H1 (cell line): ENCODE data around the gene PLA2G4D. TPM values are rescaled to one million over a fixed set of nuclear protein-coding genes. Genes with fewer than 3 reads are reported as not detected.

ENCODE experiments used
- CTCF ChIA-PET: fragments of 300-600 bp; sonication (Branson Sonifier 250); formaldehyde crosslinking; loops from one replicate; lab custom pipeline; 2021; ENCODE audit not compliant: partially characterized antibody; lab: Charles Lee
- POLR2A ChIA-PET: fragments of 300-600 bp; sonication (Branson Sonifier 250); formaldehyde crosslinking; loops from one replicate; lab custom pipeline; 2021; ENCODE audit warnings: inconsistent platforms; ENCODE audit not compliant: partially characterized antibody; lab: Charles Lee
- DNase-seq, 2 experiments: peaks; one replicate each; pipeline versions ENCODE4 v3.0.0 to v3.0.0-alpha.2; 2010 to 2022; ENCODE audit warnings: low spot score in 2 of 2, low read depth in 1 of 2, mixed read lengths in 1 of 2
- FAIRE-seq: peaks from 2 replicates; lab custom pipeline; 2011; peaks lifted over from hg19 to GRCh38; lab: Jason Lieb, UNC
- H2AFZ ChIP-seq: 2 replicates; pipeline ENCODE4 v1.8.1; 2012; ENCODE audit warnings: low read length, inconsistent platforms
- H2AK5ac ChIP-seq: 2 replicates; pipeline ENCODE4 v1.6.1; 2013; ENCODE audit warnings: low read depth, low read length
- H2BK120ac ChIP-seq: replicated peaks from 2 replicates; pipeline ENCODE3; 2013; ENCODE audit warnings: low read depth, low read length, inconsistent platforms
- H2BK12ac ChIP-seq: 2 replicates; pipeline ENCODE4 v1.6.1; 2013; ENCODE audit warnings: low read depth, low read length
- H2BK15ac ChIP-seq: 2 replicates; pipeline ENCODE4 v1.6.1; 2013; ENCODE audit warnings: low read length
- H2BK20ac ChIP-seq: 2 replicates; pipeline ENCODE4 v1.6.1; 2013; ENCODE audit warnings: low read length
- H2BK5ac ChIP-seq: 2 replicates; pipeline ENCODE4 v1.6.1; 2013; ENCODE audit warnings: low read depth, low read length
- H3K14ac ChIP-seq: 2 replicates; pipeline ENCODE4 v1.6.1; 2013; ENCODE audit warnings: inconsistent platforms; ENCODE audit not compliant: insufficient read length
- H3K18ac ChIP-seq: 2 replicates; pipeline ENCODE4 v1.6.1; 2013; ENCODE audit warnings: low read length; ENCODE audit errors: extremely low read depth
- H3K23ac ChIP-seq: 2 replicates; pipeline ENCODE4 v1.6.1; 2013; ENCODE audit warnings: inconsistent platforms; ENCODE audit not compliant: insufficient read length
- H3K23me2 ChIP-seq: 2 replicates; pipeline ENCODE4 v1.6.1; 2013; ENCODE audit warnings: low read depth, low read length
- H3K27ac ChIP-seq: 2 replicates; pipeline ENCODE4 v1.6.1; 2011; ENCODE audit warnings: low read depth, low read length, inconsistent platforms
- H3K27me3 ChIP-seq, 4 experiments: replicated peaks in 1 of 4; 1 replicate in 1 of 4; 2 replicates in 3 of 4; pipeline versions ENCODE4 v1.6.1 to v1.8.1; 2011 to 2013; ENCODE audit warnings: low read length in 3 of 4, mild to moderate bottlenecking in 3 of 4, inconsistent platforms in 2 of 4, mixed read lengths in 2 of 4, moderate library complexity in 1 of 4; ENCODE audit not compliant: control insufficient read depth in 3 of 4, insufficient read depth in 3 of 4; ENCODE audit errors: extremely low read depth in 1 of 4
- H3K36me3 ChIP-seq, 4 experiments: 2 replicates each; pipeline versions ENCODE4 v1.6.1 to v1.8.1; 2011 to 2013; ENCODE audit warnings: mild to moderate bottlenecking in 4 of 4, low read length in 3 of 4, moderate library complexity in 2 of 4, control low read depth in 1 of 4, inconsistent platforms in 1 of 4; ENCODE audit not compliant: insufficient read depth in 4 of 4, control insufficient read depth in 2 of 4
- H3K4ac ChIP-seq: replicated peaks from 2 replicates; pipeline ENCODE3; 2013; ENCODE audit warnings: low read length, low read depth, mixed read lengths, inconsistent platforms; ENCODE audit not compliant: insufficient read length
- H3K4me1 ChIP-seq, 4 experiments: replicated peaks in 1 of 4; 1 replicate in 1 of 4; 2 replicates in 3 of 4; pipeline versions ENCODE4 v1.6.1 to v1.8.1; 2011 to 2013; ENCODE audit warnings: low read length in 3 of 4, inconsistent platforms in 2 of 4, mixed read lengths in 1 of 4; ENCODE audit not compliant: insufficient read depth in 4 of 4, control insufficient read depth in 3 of 4
- H3K4me2 ChIP-seq, 2 experiments: 2 replicates each; pipeline versions ENCODE4 v1.6.1 to v1.8.1; 2011 to 2013; ENCODE audit warnings: low read depth in 2 of 2, low read length in 2 of 2, control low read depth in 1 of 2, inconsistent platforms in 1 of 2, mild to moderate bottlenecking in 1 of 2; ENCODE audit not compliant: insufficient read depth in 1 of 2
- H3K4me3 ChIP-seq, 4 experiments: fragments of 200-600, 300-600 bp in 1 of 4; sonication (generic), shearing (Covaris generic), sonication (Bioruptor Twin) in 1 of 4; 2 replicates each; pipeline versions ENCODE4 v1.5.1 to v1.8.1; 2011 to 2016; ENCODE audit warnings: low read length in 4 of 4, low read depth in 3 of 4, control low read depth in 2 of 4, inconsistent platforms in 2 of 4, mild to moderate bottlenecking in 2 of 4, mixed read lengths in 1 of 4, moderate library complexity in 1 of 4; ENCODE audit not compliant: insufficient read depth in 2 of 4; ENCODE audit errors: extremely low read depth in 1 of 4
- H3K56ac ChIP-seq: replicated peaks from 2 replicates; pipeline ENCODE3; 2013; ENCODE audit warnings: low read depth, mild to moderate bottlenecking, mixed read lengths, low read length, inconsistent platforms; ENCODE audit not compliant: insufficient read length
- H3K79me1 ChIP-seq: 2 replicates; pipeline ENCODE4 v1.6.1; 2013; ENCODE audit warnings: low read depth, low read length, control low read depth
- H3K79me2 ChIP-seq, 2 experiments: 2 replicates each; pipeline versions ENCODE4 v1.6.1 to v1.8.1; 2012 to 2013; ENCODE audit warnings: low read length in 2 of 2, mild to moderate bottlenecking in 2 of 2, inconsistent platforms in 1 of 2; ENCODE audit not compliant: insufficient read depth in 2 of 2, control insufficient read depth in 1 of 2
- H3K9ac ChIP-seq, 4 experiments: replicated peaks in 1 of 4; 1 replicate in 1 of 4; 2 replicates in 3 of 4; pipeline versions ENCODE4 v1.6.1 to v1.8.1; 2011 to 2013; ENCODE audit warnings: low read depth in 3 of 4, low read length in 3 of 4, control low read depth in 2 of 4, mild to moderate bottlenecking in 2 of 4, moderate library complexity in 2 of 4, inconsistent platforms in 1 of 4; ENCODE audit errors: extremely low read depth in 1 of 4
- H3K9me3 ChIP-seq, 2 experiments: 2 replicates each; pipeline versions ENCODE4 v1.6.1 to v1.8.1; 2012 to 2013; ENCODE audit warnings: mild to moderate bottlenecking in 2 of 2, moderate library complexity in 2 of 2, control low read depth in 1 of 2, inconsistent platforms in 1 of 2, low read depth in 1 of 2, low read length in 1 of 2, mixed read lengths in 1 of 2; ENCODE audit not compliant: insufficient read depth in 2 of 2
- H4K20me1 ChIP-seq, 2 experiments: replicated peaks in 1 of 2; 2 replicates each; pipeline versions ENCODE3 to v1.8.1; 2011 to 2013; ENCODE audit warnings: inconsistent platforms in 2 of 2, low read length in 2 of 2, mild to moderate bottlenecking in 1 of 2; ENCODE audit not compliant: insufficient read depth in 2 of 2, control insufficient read depth in 1 of 2
- H4K5ac ChIP-seq: 2 replicates; pipeline ENCODE4 v1.6.1; 2013; ENCODE audit warnings: low read length, low read depth, mixed read lengths, inconsistent platforms; ENCODE audit not compliant: insufficient read length
- H4K8ac ChIP-seq: 2 replicates; pipeline ENCODE4 v1.8.0; 2013; ENCODE audit warnings: mild to moderate bottlenecking, moderate library complexity, low read length, inconsistent platforms; ENCODE audit not compliant: insufficient read depth; ENCODE audit errors: extremely low read depth
- H4K91ac ChIP-seq: replicated peaks from 2 replicates; pipeline ENCODE3; 2013; ENCODE audit warnings: low read length, mixed read lengths, inconsistent platforms; ENCODE audit not compliant: insufficient read length
- CHD2 ChIP-seq: IDR thresholded peaks from 2 replicates; pipeline ENCODE4 v1.6.1; 2012; ENCODE audit warnings: low read length, improper control_type of control experiment
- TAF1 ChIP-seq: IDR thresholded peaks from 2 replicates; pipeline ENCODE4 v1.6.1; 2011; ENCODE audit warnings: mild to moderate bottlenecking, low read depth, low read length
- WGBS, 2 experiments: shearing (Covaris generic) in 1 of 2; methylation state at CpG; one replicate each; pipeline versions ENCODE4 v1.1.6 to v1.1.7; 2013 to 2015; ENCODE audit warnings: low lambda C conversion rate in 2 of 2, mixed read lengths in 2 of 2, inconsistent platforms in 1 of 2, low coverage in 1 of 2, missing lambda C conversion rate in 1 of 2; ENCODE audit not compliant: insufficient replicate concordance in 2 of 2, insufficient coverage in 1 of 2, insufficient read length in 1 of 2; ENCODE audit errors: extremely low coverage in 1 of 2, missing lambda C conversion rate in 1 of 2; 5-methylcytosine and 5-hydroxymethylcytosine counted together
- polyA plus RNA-seq, 7 experiments: library from polyadenylated mRNA; depleted of rRNA in 3 of 7; stranded (reverse) in 5 of 7; unstranded in 2 of 7; fragments of >200 nt in 5 of 7; fragments of 200-250 nt in 2 of 7; gene quantifications; 1 replicate in 5 of 7; 2 replicates in 1 of 7; 4 replicates in 1 of 7; pipeline versions ENCODE4 v1.2.1 to v1.2.3, GENCODE V29; 2011 to 2013; ENCODE audit warnings: missing spikeins in 2 of 7, mixed read lengths in 2 of 7
- total RNA-seq: library from RNA; stranded (reverse); fragmentation: NEBNext Ultra II Directional; extraction: Animal tissue kit (Norgen Biotek cat#: 25700); gene quantifications from 2 replicates; pipeline ENCODE4 v1.2.1, GENCODE V29; 2021

The PLA2G4D gene
- total and polyA plus RNA-seq, 2 of the 8 experiments (the other 6 are each of a cell fraction or from before 2014, with no cell fraction given) = 0.07 to 0.18 TPM

DNA sequence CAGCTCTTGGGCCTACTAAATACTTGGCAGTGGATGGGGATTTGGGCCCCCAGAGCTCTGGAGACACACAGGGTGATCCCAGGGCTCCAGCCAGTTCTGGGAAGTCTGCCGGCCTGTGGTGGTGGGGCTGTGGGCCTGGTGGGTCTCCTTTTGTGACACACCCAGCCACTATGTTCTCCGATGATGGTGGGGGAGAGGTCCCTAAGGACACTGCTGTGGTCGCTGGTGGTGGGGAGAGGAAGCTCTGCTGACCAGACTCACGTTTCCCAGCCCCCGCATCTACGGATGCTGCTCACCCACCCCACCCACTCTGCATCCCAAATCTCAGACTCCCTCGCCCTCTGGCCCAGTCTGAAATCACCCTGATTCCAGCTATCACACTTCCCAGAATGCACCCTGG lies 396 bp downstream of the PLA2G4D start:
- DNase-seq (no peak), FAIRE-seq (no peak)
- Histone ChIP-seq H3K27me3 (no peaks in the 10 kb centered on the region; a peak in 1 of 7 replicates), H2BK5ac (no peak overlapping the region), H2BK120ac (no peak overlapping the region), H3K9ac (no peak overlapping the region), H3K23ac (no peak overlapping the region), H3K4me1 (peaks cover 0 to 5% (median 2%) of the 10 kb centered on the region in 4 experiments; a peak in 4 of 7 replicates), H3K4me2 (no peak overlapping the region), H2BK15ac (no peak overlapping the region), H3K9me3 (no peaks in the 10 kb centered on the region), H3K36me3 (no peaks in the 10 kb centered on the region; a peak in 1 of 8 replicates), H2BK20ac (no peak overlapping the region), H4K20me1 (no peaks in the 10 kb centered on the region), H4K5ac (no peak overlapping the region), H3K4ac (peak overlapping the region; percentile 53), H4K91ac (no peak overlapping the region), H3K23me2 (no peaks in the 10 kb centered on the region; the same call in 1 of the 2 replicates), H2AFZ (no peak overlapping the region), H3K79me2 (no peaks in the 10 kb centered on the region), H3K14ac (no peak overlapping the region)
- ChIA-PET POLR2A (interaction anchor here (1.4 kb wide), 1 partner anchor 9 kb away, joined by 4 read pairs; no protein-coding TSS in a partner anchor), CTCF (interaction anchor here (1.0 to 7.3 kb wide), 9 partner anchors 11 to 123 kb away, joined by 3 to 63 read pairs (median 6); no protein-coding TSS in a partner anchor)
- no peak for TF ChIP-seq CHD2
- no peak for TF ChIP-seq TAF1
- TF ChIP-seq, all 59 proteins: peak for 0
- Histone ChIP-seq H2AK5ac (no peak overlapping the region), H2BK12ac (no peak overlapping the region), H3K4me3 (no peak overlapping the region), H3K56ac (no peak overlapping the region), H3K79me1 (no peaks in the 10 kb centered on the region), H3K18ac (no peak overlapping the region), H3K27ac (no peak overlapping the region), H4K8ac (no peak overlapping the region)
- 99% methylated on average over 6 of the region's 7 CpGs; no CpG with 5 or more reads in 1 of the 2 experiments for WGBS, 2 experiments
